ENCODE results near the gene PDE4C.

PDE4C gene

GRCh38 chr19:18192673-18193387 is 33.4 kb downstream of the PDE4C start, which contains the start of gene MPV17L2:
TSS of gene MPV17L2 (plus strand) at chr19:18193218. CDS start at chr19:18193282, 64 bp downstream.
- TF ChIP-seq TAF1 (IDR thresholded peaks at IDR 0.05; ENCODE audit: low read depth), result peak; percentile 58; the same call in 1 of the 2 replicates
- no peak for TF ChIP-seq NFIC (IDR thresholded peaks at IDR 0.05)
- no peak; the same call in 1 of the 2 replicates for TF ChIP-seq EP300 (IDR thresholded peaks at IDR 0.05; ENCODE audit: borderline replicate concordance)
- TF ChIP-seq TCF12 (IDR thresholded peaks at IDR 0.05; ENCODE audit: low read depth), result 0 out of 2 replicates have a peak, but pooled peaks have one; percentile 11
- peak; percentile 81 for TF ChIP-seq YY1 (IDR thresholded peaks at IDR 0.05; ENCODE audit: low read depth)
- peak; percentile 73 for TF ChIP-seq CREB1 (IDR thresholded peaks at IDR 0.05; ENCODE audit: low read depth)
- TF ChIP-seq MAX (IDR thresholded peaks at IDR 0.05), result peak; percentile 55
- TF ChIP-seq USF1 (IDR thresholded peaks at IDR 0.05), result peak; percentile 6; the same call in 1 of the 2 replicates
- no peak for TF ChIP-seq EGR1 (IDR thresholded peaks at IDR 0.05)
- TF ChIP-seq REST (IDR thresholded peaks at IDR 0.05; ENCODE audit: low read depth), result no peak

- TF ChIP-seq FOXM1 (IDR thresholded peaks at IDR 0.05; ENCODE audit: borderline replicate concordance, low read depth) (no peak), CEBPB (IDR thresholded peaks at IDR 0.05) (no peak), NFIC (IDR thresholded peaks at IDR 0.05) (no peak), ZBTB7A (IDR thresholded peaks at IDR 0.05; ENCODE audit: low read depth) (no peak), CREB1 (IDR thresholded peaks at IDR 0.05; ENCODE audit: low read depth) (no peak), TAF1 (IDR thresholded peaks at IDR 0.05; ENCODE audit: low read depth) (no peak), REST (IDR thresholded peaks at IDR 0.05; ENCODE audit: low read depth) (no peak)
These were observed 34.6 kb downstream of the PDE4C start for GRCh38 chr19:18191640-18192062.

- no peak for TF ChIP-seq RAD21 (IDR thresholded peaks at IDR 0.05; ENCODE audit: low read depth)
- no peak for TF ChIP-seq FOXM1 (IDR thresholded peaks at IDR 0.05; ENCODE audit: borderline replicate concordance, low read depth)
- TF ChIP-seq USF1 (IDR thresholded peaks at IDR 0.05), result no peak
- TF ChIP-seq NFIC (IDR thresholded peaks at IDR 0.05), result no peak
- no peak for TF ChIP-seq TAF1 (IDR thresholded peaks at IDR 0.05; ENCODE audit: low read depth)
- no peak for TF ChIP-seq EP300 (IDR thresholded peaks at IDR 0.05; ENCODE audit: borderline replicate concordance)
- TF ChIP-seq MAX (IDR thresholded peaks at IDR 0.05), result no peak
- TF ChIP-seq TEAD4 (IDR thresholded peaks at IDR 0.05), result no peak
These were observed 36.0 kb downstream of the PDE4C start for GRCh38 chr19:18190278-18190677.

- TF ChIP-seq NFIC (IDR thresholded peaks at IDR 0.05) (no peak), CREB1 (IDR thresholded peaks at IDR 0.05; ENCODE audit: low read depth) (no peak), MAX (IDR thresholded peaks at IDR 0.05) (no peak), CEBPB (IDR thresholded peaks at IDR 0.05) (no peak), EGR1 (IDR thresholded peaks at IDR 0.05) (no peak), RAD21 (IDR thresholded peaks at IDR 0.05; ENCODE audit: low read depth) (no peak), YY1 (IDR thresholded peaks at IDR 0.05; ENCODE audit: low read depth) (no peak), EP300 (IDR thresholded peaks at IDR 0.05; ENCODE audit: borderline replicate concordance) (no peak), ZBTB7A (IDR thresholded peaks at IDR 0.05; ENCODE audit: low read depth) (no peak)
These were observed 40.7 kb downstream of the PDE4C start for GRCh38 chr19:18185538-18185937.

GRCh38 chr19:18183529-18183928 is 42.7 kb downstream of the PDE4C start:
- TF ChIP-seq EGR1 (IDR thresholded peaks at IDR 0.05) (no peak), TAF1 (IDR thresholded peaks at IDR 0.05; ENCODE audit: low read depth) (no peak), RAD21 (IDR thresholded peaks at IDR 0.05; ENCODE audit: low read depth) (no peak), USF1 (IDR thresholded peaks at IDR 0.05) (no peak)

All from Ishikawa (cell line).